ENCODE measurements around the gene RAB36.

DNA sequence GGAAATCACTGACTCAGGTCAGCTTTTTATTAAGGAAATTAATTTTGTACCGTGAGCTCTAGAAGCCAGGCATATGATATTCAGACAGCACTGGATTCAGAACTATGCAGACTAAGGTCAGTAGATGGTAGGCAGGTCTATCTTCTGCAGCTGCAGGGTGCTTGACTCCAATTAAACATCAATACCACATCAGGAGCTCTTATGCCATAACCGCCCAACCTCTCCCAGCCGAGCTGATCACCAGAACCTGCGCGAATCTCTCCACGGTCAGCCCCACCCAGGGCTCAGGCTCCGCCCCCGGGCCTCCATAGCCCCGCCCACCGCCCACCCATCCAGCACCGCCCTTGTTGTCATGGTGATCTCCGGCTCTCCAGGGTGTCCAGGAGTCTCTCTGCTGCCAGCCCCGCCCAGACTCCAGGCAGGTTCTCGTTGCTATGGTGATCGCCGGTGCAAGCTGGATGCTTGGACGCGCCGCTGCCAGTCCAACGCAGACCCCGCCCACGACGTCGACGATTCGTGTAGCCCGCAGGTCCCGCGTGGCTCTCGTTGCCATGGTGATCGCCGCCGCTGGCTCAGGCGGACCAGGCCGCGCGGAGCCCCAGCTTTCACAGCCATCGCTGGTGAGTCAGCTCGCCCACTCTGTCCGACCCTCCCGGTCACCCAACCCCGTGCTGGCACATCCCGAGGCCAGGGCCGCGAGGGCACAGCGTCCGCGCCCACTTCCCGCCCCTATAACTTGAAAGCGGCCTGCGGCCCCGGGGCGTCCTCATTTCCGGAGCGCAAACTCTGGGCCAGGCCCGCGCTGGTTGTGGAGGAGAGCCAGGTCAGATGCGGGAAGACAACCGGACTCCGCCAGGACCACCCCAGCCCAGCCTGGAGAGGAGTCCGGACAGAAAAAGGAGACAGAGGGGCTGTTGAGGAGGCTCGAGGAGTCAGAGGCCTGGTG is at the start of gene RAB36:
- TF ChIP-seq, protein P1, sequence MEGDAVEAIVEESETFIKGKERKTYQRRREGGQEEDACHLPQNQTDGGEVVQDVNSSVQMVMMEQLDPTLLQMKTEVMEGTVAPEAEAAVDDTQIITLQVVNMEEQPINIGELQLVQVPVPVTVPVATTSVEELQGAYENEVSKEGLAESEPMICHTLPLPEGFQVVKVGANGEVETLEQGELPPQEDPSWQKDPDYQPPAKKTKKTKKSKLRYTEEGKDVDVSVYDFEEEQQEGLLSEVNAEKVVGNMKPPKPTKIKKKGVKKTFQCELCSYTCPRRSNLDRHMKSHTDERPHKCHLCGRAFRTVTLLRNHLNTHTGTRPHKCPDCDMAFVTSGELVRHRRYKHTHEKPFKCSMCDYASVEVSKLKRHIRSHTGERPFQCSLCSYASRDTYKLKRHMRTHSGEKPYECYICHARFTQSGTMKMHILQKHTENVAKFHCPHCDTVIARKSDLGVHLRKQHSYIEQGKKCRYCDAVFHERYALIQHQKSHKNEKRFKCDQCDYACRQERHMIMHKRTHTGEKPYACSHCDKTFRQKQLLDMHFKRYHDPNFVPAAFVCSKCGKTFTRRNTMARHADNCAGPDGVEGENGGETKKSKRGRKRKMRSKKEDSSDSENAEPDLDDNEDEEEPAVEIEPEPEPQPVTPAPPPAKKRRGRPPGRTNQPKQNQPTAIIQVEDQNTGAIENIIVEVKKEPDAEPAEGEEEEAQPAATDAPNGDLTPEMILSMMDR (IDR thresholded peaks at IDR 0.05; ENCODE audit: low read depth, low read length) = no peak
- no peak for TF ChIP-seq POLR2A (IDR thresholded peaks at IDR 0.05; ENCODE audit: extremely low read depth, insufficient read length)
- TF ChIP-seq, protein P2, sequence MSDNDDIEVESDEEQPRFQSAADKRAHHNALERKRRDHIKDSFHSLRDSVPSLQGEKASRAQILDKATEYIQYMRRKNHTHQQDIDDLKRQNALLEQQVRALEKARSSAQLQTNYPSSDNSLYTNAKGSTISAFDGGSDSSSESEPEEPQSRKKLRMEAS (IDR thresholded peaks at IDR 0.05; ENCODE audit: low read depth, low read length) = no peak
